Colonic mucosa (tissue), 4 donors: ENCODE data around the gene RBPJL. TPM values are rescaled to one million over a fixed set of nuclear protein-coding genes. Genes with fewer than 3 reads are reported as not detected.

Experiments
- DNase-seq: peaks from one replicate; pipeline ENCODE4 v3.0.0-alpha.2; 2020
- H3K27ac ChIP-seq: fragments of 200-600 bp; one replicate; pipeline ENCODE4 v1.8.0; 2021
- H3K27me3 ChIP-seq: fragments of 200-600 bp; one replicate; pipeline ENCODE4 v1.8.0; 2021
- H3K36me3 ChIP-seq: fragments of 200-600 bp; one replicate; pipeline ENCODE4 v1.8.0; 2021
- H3K4me1 ChIP-seq: fragments of 200-600 bp; one replicate; pipeline ENCODE4 v1.8.0; 2021; ENCODE audit warnings: mild to moderate bottlenecking
- H3K4me3 ChIP-seq: fragments of 200-600 bp; one replicate; pipeline ENCODE4 v1.8.0; 2021
- H3K9ac ChIP-seq, 2 donors: one replicate each; pipeline ENCODE4 v1.7.0; 2013; ENCODE audit warnings: control low read depth in 2 of 2, low read depth in 2 of 2, low read length in 2 of 2
- H3K9me3 ChIP-seq: fragments of 200-600 bp; one replicate; pipeline ENCODE4 v1.8.0; 2021
- CTCF ChIP-seq: fragments of 200-600 bp; IDR thresholded peaks from one replicate; pipeline ENCODE4 v1.8.0; 2022; ENCODE audit warnings: antibody characterized with exemption, mild to moderate bottlenecking
- intact Hi-C: fragments of 100-400 bp; cut with DNase I; formaldehyde crosslinking; loops from one replicate; pipeline ENCODE4 v1.14.1; 2022
- total RNA-seq, 2 donors: library from RNA; stranded (reverse); fragmentation: NEBNext Ultra II Directional in 1 of 2; extraction: Animal tissue kit (Norgen Biotek cat#: 25700) in 1 of 2; gene quantifications; one replicate each; pipeline ENCODE4 v1.2.1, GENCODE V29; 2021
- donor health status: healthy.
- donor health status: DM: no; HTN: no; CAD: no.
- donor health status: DM: no; HTN: no; CAD: no.

The RBPJL gene
- total RNA-seq, 2 donors from 2014 or later, result 0.74 TPM; not detected in 1

- H3K27ac ChIP-seq, result peak overlapping the region; percentile 16
- intact Hi-C loops, result no loop called here
- no peak overlapping the region for H3K4me3 ChIP-seq
Measured at GRCh38 chr20:45354423-45355208, 48.0 kb downstream of the RBPJL start.

GRCh38 chr20:45355209-45356084, 48.8 kb downstream of the RBPJL start:
- TF ChIP-seq CTCF, result no peak
- intact Hi-C loops, result no loop called here
- no peak overlapping the region for H3K4me3 ChIP-seq
- H3K9me3 ChIP-seq, result no peaks in the 10 kb centered on the region
- no peaks in the 10 kb centered on the region for H3K27me3 ChIP-seq
- H3K27ac ChIP-seq, result peak overlapping the region; percentile 16
- H3K36me3 ChIP-seq, result no peaks in the 10 kb centered on the region
- no peak for DNase-seq
- H3K4me1 ChIP-seq, result peaks cover 8% of the 10 kb centered on the region
- H3K9ac ChIP-seq, result no peak overlapping the region

More at GRCh38 chr20:45354423-45355208, 48.0 kb downstream of the RBPJL start:
- no peak for DNase-seq
- Histone ChIP-seq H3K4me1 (peaks cover 8% of the 10 kb centered on the region), H3K9me3 (no peaks in the 10 kb centered on the region), H3K9ac (no peak overlapping the region), H3K36me3 (no peaks in the 10 kb centered on the region), H3K27me3 (no peaks in the 10 kb centered on the region)
- no peak for TF ChIP-seq CTCF

- Histone ChIP-seq H3K9me3 (no peaks in the 10 kb centered on the region), H3K27ac (peak overlapping the region; percentile 39), H3K9ac (peak overlapping the region in 1 of 2 donors; percentile 48), H3K4me3 (no peak overlapping the region), H3K36me3 (no peaks in the 10 kb centered on the region), H3K27me3 (no peaks in the 10 kb centered on the region), H3K4me1 (peaks cover 11% of the 10 kb centered on the region)
- no peak for DNase-seq
- no peak for TF ChIP-seq CTCF
- intact Hi-C loops, result no loop called here
Measured at GRCh38 chr20:45358282-45359068, 51.8 kb downstream of the RBPJL start.

GRCh38 chr20:45359069-45359405, 52.4 kb downstream of the RBPJL start:
- intact Hi-C loops, result no loop called here
- no peak for DNase-seq

More at GRCh38 chr20:45359069-45359405, 52.4 kb downstream of the RBPJL start:
- Histone ChIP-seq H3K9ac (peak overlapping the region in 1 of 2 donors; percentile 48), H3K36me3 (no peaks in the 10 kb centered on the region), H3K27me3 (no peaks in the 10 kb centered on the region), H3K27ac (peak overlapping the region; percentile 31), H3K4me3 (no peak overlapping the region), H3K9me3 (no peaks in the 10 kb centered on the region), H3K4me1 (peaks cover 12% of the 10 kb centered on the region)
- no peak for TF ChIP-seq CTCF
